ENCODE data around the gene VTCN1.
"Not testable (repeated sequence)": the region's sequence is repeated elsewhere in the genome, so short reads cannot be mapped to it uniquely, and the experiment has no call there.

Gene VTCN1, protein sequence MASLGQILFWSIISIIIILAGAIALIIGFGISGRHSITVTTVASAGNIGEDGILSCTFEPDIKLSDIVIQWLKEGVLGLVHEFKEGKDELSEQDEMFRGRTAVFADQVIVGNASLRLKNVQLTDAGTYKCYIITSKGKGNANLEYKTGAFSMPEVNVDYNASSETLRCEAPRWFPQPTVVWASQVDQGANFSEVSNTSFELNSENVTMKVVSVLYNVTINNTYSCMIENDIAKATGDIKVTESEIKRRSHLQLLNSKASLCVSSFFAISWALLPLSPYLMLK

DNA sequence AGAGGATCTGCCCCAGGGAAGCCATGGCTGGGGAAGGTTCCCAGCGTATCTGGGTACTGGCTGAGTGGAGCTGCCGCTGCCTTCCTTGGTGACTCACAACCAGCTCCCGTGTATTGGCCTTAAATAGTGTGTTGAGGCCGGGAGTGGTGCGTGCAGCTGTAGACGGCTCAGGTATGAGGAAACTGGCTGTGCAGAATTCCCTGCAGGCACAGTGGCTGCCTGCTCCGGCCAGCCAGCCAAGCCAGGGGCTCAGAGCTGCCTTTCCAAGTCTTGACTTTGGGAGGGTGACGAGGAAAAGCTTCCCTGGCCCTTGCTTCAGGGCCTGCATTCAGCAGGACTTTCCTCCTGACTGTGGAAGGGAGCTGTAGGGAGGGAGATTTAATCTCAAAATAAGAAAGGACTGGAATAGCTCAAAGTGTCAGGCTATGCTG is at the start of gene VTCN1:
Gene VTCN1 (minus strand): TSS at position 97 of the 431 bp plus-strand sequence. CDS start 72 bp downstream, at position 25.
- DNase-seq (ENCODE audit: low read depth), result no peak

DNA sequence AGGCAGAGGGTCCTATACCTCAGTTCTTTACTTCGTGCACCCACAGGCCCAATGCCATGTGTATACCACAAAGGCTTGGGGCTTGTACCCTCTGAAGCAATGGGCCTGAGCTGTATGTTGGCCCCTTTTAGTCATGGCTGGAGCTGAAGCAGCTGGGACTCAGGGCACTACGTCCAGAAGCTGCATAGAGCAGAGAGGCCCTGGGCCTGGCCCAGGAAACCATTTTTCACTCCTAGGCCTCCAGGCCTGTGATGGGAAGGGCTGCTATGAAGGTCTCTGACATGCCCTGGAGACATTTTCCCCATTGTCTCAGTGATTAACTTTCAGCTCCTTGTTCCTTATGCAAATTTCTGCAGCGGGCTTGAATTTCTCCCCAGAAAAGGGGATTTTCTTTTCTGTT is 48.1 kb upstream of the VTCN1 start:
- no peak for DNase-seq (ENCODE audit: low read depth)

DNA sequence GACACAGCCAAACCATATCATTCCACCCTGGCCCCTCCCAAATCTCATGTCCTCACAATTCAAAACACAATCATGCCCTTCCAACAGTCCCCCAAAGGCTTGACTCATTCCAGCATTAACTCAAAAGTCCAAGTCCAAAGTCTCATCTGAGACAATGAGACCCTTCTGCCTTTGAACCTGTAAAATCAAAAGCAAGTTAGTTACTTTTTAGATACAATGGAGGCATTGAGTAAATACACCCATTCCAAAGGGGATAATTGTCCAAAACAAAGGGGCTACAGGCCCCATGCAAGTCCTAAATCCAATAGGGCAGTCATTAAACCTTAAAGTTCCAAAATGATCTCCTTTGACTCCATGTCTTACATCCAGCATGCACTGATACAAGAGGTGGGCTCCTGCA is 47.3 kb upstream of the VTCN1 start:
- DNase-seq (ENCODE audit: low read depth), result not testable (repeated sequence)

DNA sequence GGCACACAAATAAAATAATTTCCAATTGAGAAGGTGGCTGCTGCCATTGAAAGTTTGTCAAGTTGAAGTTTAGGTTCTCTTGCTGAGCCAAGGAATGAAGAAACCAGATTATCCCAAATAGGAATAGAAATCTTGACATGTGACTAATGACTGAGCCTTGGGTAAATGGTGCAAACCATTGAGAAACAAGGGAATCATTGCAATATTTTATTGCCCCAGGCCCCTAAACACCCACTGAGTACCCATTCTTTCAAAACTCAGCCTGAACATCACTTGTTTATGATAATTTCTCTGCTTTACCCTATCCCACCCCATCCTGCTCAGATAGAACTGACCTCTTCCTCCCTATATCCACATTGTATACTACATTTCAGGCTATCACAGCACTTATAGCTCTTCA is 46.6 kb upstream of the VTCN1 start:
- DNase-seq (ENCODE audit: low read depth), result no peak

DNA sequence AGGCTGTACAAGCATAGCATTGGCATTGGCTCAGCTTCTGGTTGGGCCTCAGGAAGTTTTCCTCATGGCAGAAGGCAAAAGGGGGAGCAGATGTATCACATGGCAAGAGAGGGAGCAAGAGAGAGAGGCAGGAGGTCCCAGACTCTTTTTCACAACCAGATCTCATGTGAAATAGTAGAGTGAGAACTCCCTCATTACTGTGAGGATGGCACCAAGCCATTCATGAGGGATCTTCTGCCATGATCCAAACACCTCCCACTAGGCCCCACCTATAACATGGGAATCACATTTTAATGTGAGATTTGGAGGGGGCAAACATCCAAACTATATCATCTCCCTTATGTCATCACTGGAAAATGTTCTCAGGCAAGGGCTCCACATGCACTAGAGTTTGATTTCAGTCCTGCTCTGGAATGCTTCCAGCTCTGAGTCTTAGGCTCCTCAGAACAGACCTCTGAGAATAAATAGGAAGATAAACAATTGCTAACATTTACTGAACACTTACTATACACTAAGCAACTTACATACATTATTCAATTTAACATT is 39.4 kb upstream of the VTCN1 start:
- no peak for DNase-seq (ENCODE audit: low read depth)

DNA sequence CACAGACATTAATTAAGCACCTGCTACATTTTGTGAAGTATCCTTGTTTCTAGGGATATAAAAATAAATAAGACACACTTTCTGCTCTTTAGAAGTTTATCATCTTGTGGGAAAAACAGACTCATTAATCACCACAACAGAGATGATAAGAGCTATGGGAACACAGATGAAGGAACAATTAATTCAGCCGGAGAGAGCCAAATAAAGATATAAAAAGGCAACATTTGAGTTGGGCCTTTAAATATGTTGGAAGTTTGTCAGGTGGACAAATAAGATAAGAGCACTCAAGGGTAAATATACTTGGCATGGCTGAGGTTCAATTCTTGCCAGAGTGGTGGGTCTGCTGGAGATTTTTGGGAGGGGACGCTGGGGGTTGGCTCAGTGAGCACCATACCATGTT is 34.2 kb upstream of the VTCN1 start:
- no peak for DNase-seq (ENCODE audit: low read depth)

DNA sequence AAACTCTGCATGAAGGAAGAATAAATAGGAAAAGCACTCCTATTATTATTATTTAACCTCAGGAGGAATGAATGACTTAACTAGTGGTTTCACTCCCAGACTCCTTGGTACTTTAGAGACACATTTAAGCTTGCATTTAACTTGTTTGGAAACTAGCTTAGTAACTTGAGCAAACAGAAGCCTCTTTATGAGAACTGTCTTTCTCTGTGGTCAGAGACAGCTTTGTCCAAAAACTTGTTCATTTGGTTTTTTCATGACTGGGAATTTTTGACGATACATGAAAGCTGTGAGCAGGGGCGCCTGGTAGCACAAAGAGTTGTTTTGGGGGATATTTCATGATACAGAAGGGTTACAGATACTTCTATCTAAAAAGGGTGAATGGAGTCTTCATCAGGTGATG is 33.6 kb upstream of the VTCN1 start:
- DNase-seq (ENCODE audit: low read depth), result no peak

DNA sequence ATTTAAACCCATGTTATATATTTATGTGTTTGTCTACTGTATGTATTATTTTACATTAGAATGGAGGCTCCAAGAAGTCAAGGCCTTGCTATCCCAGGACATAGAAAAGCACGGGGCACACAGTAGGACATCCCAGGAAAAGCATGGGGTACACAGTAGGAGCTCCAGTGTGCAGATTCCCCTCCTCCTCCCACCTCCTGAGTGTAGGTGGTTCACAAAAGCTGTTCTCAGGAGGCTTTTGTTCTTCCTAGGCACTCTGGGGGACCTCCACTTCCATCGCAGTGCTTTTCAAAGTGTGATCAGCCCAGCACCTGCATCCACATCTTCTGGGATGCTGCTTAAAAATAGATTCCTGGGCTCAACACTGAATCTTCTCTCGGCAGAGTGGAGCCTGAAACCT is 30.8 kb upstream of the VTCN1 start:
- DNase-seq (ENCODE audit: low read depth), result no peak

DNA sequence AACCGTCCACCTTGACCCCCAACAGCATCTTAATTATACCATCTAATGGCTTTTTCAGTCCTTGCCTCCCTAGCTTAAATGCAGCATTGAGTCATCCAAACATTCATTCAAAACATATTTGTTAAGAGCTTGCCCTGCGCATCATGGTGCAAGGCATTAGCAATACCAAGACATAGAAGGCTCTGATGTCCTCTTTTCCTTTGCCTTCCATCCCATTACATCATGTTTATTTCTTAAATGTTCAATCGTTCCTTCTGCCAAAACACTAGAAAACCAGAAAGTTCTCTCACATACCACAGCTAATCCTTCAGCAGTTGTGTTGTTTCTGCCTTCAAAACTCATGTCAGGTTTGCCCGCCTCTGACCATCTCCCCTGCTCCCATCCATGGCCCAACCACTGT is 29.8 kb upstream of the VTCN1 start:
- DNase-seq (ENCODE audit: low read depth), result no peak

DNA sequence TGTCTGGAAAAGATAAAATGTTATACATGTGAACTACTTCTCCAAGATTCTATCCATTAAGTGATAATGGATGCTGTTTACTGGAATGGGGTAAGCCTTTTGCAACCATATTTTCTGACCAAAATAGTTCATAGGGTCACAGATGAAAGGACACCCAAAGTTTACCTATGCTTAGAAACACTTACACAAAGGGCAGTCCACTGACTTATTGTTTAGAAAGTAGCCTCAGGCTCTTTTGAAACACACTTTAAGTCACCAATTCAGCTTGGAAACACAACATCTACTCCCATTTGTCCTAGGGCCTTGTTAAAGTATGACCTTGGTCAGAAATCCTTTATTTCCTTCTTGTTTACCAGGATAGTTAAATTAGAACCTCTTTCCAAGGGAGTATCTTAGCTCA is 28.7 kb upstream of the VTCN1 start:
- DNase-seq (ENCODE audit: low read depth), result no peak

DNA sequence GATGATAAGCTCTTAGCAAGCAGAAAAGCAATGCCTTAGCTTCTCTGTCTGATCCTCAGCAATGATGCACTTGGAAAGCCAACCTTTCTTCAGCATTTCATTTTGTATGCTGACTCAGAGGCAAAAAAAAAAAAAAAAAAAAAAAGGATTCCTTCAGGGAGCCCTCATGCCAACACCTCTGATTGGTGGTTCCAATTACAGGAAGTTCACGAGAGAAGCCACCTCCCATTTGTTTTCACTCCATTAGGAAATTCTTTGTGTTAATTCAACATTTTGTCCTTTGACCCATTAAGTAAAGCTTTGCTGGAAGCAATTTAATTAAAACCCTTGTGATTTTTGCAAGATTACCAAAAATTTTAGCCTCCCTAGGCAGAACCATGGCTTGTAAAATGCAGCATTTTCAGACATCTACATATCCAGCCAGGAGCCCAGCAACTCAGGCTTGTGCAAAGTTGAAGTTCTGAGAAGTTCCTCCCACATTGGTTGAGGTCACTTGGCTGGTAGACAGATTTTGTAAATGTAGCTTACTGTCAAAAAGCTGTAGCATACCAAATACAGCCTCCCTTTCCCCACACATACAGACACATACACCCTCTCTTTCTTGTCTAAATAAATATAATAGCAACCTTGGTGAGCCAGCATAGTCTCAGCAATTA is 27.1 kb upstream of the VTCN1 start:
- DNase-seq (ENCODE audit: low read depth), result no peak

DNA sequence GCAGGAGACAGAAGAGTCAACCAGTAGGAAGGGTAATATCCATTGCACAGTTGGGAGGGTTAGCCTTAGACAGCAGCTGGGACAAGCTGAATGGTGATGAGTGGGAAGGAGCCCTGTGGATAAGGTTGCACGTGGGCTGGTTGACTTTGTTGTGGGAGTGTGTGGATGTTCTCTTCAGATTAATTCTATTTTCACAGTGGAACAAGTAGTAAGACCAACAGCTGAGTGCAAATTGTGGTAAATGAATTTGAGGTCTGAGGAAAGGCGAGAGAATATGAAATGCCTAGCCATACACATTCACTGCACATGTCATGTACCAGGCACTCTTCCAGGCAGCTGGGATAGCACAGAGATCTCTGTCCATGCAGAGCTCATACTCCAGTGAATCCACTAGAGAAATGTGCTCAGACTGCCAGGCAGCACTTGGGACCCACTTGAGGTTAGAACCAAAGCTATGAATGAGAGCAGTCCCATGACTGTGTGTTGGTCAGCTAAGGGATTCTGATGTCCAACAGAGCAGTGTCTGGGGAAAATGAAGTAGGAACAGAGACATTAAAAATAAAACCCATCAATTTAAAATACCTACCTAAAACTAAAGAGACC is 25.2 kb upstream of the VTCN1 start:
- DNase-seq (ENCODE audit: low read depth), result no peak

DNA sequence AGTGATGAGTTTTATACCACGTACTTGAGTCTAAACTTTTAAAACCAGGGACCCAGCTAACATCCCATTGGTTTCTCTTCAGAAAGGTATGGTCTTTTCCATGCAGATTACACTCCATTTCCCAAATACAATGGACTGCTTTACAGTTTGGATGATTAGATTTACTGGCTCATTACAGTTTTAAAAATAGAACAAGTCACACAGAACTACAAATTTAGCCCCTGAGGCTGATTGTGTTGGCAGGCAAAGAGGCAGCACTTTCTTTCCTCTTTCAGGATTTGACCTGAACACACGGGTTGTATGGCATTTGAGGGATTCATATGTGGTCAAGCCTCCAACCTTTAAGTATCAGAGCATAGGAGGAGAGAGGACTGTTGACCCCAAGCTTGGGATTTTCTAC is 21.8 kb upstream of the VTCN1 start:
- no peak for DNase-seq (ENCODE audit: low read depth)

DNA sequence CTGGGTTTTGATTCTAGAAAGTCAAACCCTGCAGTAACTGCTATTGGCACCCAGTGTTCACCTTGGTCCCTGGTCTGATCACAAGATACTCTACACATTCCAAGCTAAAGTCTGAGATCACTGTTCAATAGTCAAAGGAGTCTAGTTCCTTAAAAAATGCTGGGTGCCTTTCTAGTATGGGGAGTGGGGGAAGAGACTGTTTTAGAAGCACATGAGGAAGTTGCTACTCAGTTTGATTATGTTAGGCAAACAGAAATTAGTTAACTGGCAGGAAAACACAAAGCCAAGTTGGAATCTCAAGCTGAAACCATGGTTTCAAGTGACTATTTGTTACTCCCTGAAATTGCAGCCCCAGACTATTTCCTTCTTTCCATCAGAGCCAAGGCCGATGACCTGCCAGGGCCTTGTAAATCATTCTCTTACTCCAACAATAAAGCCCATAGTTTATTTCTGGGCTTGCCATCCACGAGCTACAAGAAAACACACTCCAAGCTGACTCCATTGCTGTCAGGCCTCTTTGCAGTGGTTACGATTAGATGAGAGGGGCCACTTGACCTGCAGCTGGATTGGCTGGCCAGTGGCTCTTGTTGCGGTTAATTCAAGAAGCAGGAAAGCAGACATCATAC is 21.1 kb upstream of the VTCN1 start:
- no peak for DNase-seq (ENCODE audit: low read depth)

DNA sequence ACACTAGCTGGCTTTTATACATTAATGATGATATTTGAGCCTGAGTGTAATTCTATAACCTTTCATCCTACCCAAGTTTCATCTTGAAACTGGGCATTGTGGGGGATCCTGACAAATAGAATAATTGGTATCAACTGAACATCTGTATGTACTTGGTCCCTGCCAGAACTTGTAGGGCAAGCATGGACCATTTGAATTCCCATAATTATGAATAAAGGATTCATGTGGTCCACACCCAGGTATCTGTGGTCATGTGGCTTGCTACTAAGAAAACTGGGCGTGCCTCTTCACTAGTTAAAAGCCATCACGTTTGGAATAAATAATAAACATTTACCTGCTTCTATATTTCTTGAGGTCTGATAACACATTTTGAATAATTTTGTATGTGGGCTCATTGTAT is 20.6 kb upstream of the VTCN1 start:
- DNase-seq (ENCODE audit: low read depth), result no peak

DNA sequence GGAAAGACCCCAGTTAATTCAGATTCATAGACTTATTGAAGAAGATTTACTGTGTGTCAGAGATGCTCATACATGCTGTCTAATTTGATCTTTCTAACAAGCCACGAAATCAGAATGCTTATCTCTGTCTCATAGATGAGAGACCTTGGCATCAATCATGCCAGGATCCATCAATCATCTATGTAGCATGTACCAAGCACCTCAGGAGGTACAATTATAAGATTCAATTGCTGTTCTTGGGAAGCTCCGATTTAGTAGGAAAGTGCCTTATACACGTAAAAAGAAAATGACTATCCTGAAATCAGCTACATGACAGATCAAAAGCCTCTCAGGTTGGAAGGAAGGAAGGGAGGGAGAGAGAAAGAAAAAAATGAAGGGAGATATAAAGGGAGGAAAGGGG is 18.5 kb upstream of the VTCN1 start:
- DNase-seq (ENCODE audit: low read depth), result no peak

DNA sequence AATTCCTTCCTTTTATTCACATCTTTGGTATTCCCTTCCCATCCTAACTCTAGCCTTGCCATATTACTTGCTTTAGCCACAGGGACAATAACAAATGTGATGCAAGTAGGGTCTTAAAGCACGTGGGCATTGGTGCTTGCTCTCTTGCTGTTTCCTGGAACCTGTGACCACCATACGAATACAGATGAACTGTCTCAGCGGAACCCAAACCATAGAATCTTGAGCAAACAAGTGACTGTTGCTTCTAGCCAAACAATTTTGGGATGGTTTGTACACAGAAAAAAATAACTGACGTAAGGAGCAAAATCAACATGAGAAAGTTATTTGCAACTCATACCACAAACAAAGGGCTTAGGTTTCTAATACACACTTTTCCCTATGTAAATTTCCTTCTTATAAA is 15.2 kb upstream of the VTCN1 start:
- no peak for DNase-seq (ENCODE audit: low read depth)

DNA sequence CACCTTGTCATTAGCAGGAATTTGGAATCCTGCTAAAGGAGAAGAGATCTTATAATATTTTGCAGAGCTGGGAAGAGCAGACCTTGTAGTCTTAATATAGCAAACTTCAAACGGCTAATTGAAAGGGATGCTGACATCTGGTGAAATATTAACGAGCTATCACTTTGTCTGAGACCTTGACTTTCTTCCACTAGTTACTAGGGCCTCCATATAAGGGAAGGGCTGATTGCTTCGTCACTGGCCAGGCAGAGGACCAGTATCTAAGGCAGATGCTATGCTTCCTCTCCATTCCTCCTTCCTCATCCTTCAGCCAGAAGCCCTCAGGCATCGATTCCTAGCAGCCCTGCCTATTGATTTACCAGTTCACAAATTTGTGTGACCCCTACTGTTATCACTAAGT is 6.0 kb upstream of the VTCN1 start:
- DNase-seq (ENCODE audit: low read depth), result no peak

DNA sequence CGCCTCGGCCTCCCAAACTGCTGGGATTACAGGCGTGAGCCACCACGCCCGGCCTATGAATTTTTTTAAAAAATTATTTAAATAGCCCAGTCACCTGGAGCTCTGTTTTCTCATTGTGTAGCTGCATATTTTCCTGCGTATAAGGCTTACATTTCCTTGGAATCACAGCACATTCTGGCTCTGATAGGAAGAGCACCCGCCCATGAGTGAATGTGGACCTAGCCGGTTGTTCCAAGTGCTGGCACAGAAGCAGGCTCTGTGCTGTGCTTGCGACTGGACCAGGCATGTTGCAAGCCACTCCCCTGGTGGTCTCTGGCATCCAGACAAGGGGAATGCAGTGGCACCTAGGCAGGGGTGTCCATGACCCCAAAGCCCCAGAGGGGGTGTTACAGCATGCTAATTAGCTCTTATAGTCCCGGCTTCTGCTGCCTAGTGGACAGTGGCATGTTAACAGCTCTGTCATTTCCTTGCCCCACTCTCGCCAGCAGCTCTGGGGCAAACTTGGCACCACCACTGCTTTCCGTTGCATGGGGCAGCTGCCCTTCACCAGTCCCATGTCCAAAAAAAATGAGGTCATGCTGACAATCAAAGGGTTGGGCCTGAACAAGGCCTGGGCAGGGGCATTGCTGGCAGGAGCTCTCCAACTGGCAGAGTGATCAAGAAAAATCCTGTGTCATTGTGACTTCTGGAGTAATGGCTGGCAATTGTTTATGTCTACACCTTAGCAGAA is 5.2 kb upstream of the VTCN1 start:
- DNase-seq (ENCODE audit: low read depth), result no peak

DNA sequence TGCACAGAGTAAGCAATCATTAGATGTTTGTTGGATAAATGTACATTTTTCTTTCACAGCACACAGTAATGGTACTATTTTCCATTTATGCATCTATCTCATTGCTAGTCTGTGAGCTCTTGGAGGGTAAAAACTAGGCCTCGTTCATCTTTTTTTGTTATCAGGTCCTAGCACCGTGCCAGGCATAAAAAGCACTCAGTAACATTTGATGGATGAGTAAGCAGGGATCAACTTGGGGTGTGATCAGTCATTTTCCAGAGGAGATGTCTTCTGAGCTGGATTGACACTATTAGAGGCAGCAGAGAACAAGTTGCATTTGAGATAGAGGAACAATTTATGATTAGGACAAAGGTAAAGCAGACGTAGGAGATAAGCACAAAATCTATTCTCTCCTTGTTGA is 4.3 kb upstream of the VTCN1 start:
- no peak for DNase-seq (ENCODE audit: low read depth)

DNA sequence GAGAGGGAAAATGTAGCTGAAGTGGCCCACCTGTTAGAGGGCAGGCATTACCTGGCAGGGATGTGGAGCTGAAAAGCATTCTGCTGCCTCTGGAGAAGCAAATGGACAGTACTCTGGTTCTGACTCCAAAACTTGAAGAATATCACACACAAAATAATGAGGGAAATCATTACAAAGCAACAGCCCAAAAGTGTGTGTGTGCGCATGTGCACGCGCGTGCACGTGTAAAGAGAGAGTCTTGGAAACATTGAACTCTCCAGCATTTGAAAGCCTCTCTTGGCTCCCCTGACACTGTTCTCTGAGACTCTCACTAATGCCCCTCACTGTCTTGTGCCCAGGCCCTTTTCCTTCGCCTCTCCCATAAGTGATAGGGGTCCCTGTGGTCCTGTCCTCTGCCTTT is 2.3 kb upstream of the VTCN1 start:
- DNase-seq (ENCODE audit: low read depth), result no peak

DNA sequence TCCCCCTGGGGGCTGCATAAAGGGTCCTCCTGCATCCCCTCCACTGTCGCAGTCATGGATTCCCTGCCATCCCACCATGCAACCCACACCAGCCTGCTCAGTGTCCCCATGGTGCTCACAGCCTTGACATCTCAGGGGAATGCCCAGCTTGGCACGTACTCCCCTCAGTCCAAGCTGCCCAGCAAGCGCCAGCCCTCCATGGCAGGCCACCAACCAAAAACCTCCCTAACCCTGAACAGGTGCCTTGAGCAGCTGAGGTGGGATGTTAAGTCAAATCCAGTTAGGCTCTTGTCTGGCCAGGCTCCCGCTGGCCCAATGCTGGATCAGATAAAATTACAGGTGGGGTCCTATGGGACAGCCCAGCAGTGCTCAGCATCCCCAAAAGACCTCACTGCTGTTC is 341 bp downstream of the VTCN1 start:
- no peak for DNase-seq (ENCODE audit: low read depth)

Measured in CMK (cell line).